HG02943 (cell line): Measurements from ENCODE around the gene MYO18A.

Source experiments
- ATAC-seq: cut with Tn5 transposase; IDR thresholded peaks from one replicate; pipeline ENCODE4 v1.9.1; 2021; ENCODE audit warnings: mild to moderate bottlenecking, low read depth, moderate library complexity; ENCODE audit not compliant: unreplicated experiment

Gene MYO18A

DNA sequence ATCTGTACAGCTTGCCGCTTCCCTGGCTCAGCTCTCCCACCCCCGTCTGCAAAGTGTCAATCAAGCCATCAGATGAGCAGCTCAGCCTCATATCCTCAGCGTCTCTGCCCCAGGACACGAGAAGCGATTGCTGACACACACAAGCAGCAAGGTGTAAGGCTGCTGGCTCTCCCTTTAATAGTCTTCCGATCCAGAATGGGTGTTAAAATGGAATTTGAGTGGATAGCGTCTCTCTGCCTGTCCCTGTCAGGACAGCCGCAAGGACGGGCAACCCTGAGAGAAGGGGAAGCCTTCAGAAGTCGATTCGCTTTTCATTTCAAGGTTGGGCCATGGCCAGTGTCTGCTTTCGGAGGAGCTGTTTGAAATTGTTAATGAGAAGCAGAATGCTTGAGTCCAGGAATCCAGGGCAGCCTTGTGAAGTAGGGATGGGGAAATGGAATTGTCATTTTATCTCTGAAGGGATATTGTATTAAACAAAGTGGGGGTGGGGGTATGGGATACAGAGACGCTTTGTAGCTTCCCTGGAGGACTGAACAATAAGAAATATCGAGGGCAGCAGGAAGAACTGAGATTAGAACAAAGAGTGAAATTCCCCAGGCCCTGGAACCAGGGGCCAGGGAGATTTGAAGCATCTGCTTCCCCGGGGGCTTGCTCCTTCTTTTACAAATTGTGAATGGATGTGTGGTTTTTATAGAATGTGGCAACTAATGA, 142.0 kb downstream of the MYO18A start:
- ATAC-seq = no peak

DNA sequence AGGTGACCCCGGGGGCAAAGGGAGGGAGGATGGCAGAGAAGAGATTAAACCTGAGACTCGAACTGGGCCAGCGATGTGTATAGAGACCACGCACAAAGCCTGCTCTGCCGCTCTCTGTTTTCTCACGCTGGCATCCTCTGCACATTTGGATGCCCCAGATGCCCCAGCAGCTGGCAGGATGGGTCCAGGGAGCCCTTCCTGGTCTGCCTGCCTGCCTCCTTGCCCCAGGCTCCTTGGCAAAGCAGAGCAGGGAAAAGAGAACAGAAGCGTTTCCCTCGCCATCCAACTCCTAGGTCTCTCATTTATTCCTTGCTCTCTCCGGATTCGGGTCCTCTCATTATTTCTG, 142.5 kb downstream of the MYO18A start:
- no peak for ATAC-seq

DNA sequence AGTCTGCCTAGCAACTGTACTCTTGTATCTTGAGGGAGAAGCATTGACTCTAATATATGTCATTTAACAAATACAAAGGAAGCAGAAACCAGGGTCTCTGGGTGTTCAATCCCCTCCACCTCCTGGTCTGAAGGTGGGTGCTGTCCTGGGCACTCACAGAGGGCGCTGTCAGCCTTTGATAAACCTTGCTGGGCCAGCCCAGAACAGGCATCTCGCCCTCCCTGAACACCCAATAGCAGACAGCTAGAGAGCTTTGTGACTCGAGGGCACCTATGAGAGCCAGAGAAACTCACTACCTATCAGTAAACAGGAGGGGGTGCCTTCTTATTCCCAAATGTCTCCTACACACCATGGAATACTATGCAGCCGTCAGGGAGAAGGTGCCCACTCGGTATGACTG, 143.6 kb downstream of the MYO18A start:
- no peak for ATAC-seq

DNA sequence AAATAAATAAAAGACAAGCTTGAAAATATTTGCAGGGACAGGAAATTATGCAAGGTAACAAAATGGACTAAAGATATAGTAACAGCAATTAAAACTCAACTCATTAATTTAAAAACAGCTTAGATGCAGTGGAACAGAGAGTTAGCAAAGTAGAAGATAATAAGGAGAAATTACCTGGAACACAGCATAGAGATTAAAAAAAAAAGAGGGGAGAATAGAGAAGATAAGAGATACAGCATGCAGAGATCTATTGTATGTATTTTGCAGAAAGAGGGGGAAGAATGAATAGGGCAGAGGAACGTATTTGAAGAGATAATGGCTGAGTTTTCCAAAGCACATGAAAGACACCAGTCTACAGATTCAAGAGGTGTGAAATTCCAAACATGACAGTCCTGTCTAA, 145.7 kb downstream of the MYO18A start:
- ATAC-seq = no peak

DNA sequence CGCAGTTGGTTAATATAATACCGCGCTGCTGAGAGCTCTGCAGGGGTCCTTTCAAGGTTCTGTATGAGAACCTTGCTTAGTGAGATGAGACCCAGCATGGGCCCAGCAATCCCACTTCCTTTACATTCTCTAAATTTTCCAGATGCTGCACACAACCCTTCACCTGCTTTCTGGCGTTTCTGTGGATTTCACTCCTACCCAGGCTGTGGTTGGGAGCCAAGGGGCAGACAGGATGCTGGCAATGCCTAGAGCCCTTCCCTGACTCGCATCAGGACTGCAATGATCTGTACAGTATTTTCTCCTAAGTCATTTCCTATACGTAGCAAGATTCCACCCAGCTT, 147.4 kb downstream of the MYO18A start:
- ATAC-seq = no peak

DNA sequence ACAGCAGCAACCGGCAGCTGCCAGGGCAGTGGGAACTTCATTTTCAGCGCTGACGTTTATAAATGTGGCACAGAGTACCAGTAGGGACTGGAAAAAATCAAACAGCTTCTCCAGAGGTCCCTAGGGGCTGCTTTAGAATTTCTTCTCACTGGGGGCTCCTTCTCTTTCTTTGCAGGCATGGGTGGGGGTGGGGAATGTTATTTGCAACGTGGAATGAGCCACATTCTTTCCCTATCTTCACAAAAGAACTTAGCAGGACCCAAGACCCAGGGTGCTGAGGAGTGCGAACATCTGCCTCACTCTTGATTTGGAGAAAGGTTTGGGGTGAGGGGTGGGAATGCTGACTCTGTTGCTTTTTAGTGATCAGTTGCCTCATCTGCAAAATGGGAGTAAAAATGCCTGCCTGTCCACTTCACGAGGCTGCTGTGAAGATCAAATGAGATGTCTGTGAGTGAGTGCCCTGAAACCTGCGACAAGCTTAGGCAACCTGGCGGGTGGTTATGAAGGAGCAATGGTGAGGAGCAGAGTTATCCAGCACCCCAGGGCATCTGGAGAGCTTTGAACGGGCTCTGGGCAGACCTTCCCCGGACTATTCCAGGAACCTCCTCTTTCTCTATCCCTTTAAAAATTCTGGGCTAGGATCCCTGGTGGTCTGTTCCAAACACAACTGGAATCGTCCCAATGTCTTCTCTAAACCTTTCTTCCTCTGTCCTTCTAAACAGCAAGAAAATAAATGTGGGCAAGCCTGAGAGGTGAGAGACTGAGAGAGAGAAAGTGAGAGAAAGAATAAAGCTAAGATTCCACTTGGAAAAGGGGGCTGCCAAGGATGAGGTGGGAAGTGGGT, 148.0 kb downstream of the MYO18A start:
- ATAC-seq = no peak

DNA sequence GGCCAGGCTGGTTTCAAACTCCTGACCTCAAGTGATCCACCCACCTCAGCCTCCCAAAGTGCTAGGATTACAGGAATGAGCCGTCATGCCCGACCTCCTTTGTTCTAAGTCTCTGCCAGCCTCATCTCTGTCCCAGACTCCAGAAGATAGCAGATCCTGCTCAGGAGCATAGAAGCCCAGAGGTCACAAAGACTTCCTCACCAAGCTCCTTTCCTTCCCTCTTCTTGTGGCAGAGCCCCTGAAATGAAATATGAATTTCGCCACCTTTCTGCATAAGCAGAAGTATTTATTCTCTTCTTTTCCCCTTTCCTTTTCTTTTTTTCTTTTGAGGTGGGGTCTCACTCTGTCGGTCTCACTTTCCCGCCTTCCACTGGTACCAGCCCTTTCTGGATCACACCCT, 148.7 kb downstream of the MYO18A start:
- ATAC-seq = no peak

DNA sequence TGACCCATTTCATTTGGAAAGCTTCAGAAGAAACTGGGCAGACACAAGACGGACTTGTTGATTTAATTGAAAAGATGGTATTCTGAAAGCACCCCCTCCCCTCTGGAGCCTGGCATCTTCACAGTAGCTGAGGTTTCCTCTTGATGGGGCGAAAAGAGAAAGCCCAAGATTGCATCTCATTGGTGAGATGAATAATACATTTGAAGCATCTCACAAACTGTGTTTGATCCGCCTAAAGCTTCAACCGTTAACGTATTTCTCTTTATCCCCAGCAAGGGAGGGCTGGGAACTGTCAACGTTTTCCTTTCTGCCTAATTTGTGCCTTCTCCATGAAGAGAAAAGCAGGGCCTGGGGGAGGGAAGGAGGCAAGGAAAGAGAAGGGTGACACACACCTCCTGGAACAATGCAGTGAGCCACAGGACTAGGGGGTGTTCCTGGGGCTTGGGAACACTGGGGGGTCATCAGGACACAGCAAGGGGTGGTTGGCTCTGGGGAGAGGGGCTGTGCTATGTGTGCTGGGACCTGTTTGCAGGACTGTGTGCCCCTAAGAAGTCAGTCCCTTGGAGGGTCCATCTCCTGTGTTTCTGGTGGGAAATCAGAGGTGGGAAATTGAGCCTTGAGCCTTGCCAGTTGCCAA, 155.8 kb downstream of the MYO18A start:
- no peak for ATAC-seq

DNA sequence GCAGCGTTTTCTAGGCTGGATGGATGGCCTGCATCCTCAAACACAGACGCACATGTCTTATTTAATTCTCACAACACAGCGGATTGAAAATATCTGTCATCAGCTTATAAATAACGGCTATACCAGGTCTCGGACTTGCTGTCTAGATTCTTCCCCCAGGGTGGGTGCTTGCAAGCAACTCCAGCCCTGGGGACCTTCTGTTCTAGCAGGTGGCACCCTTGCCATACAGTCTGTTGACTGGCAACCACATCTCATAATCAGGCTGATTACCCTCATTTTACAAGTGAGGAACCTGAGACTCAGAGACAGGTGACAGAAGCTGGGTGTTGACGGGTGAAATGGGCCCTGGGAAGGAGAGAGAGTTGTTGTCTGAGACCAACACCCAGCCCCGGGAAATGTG, 158.1 kb downstream of the MYO18A start:
- ATAC-seq = no peak

DNA sequence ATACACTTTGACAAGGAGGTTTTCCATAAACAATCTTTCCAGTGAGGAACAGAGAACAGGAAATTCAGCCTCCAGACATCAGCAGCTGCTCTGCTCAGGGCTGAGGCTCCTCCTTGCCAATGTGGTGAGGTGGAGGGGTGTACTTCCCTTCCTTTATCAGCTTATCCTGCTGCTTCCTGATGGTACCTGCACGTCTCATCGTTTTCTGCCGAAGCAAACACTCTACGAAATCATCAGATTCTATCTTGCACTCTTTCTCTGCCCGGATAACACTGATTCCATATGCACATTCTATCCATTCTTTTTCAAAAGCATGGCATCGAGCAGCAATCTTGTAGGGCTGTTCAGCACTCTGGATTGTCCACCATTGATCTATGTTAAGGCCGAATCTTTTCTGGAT, 159.0 kb downstream of the MYO18A start:
- no peak for ATAC-seq
